OCI-LY7 (cell line): ENCODE measurements around the gene KHDRBS2. TPM values are rescaled to one million over a fixed set of nuclear protein-coding genes. Genes with fewer than 3 reads are reported as not detected.

ENCODE experiments used
- BruUV-seq: library from RNA; stranded (reverse); fragments of 400-500 nt; replicated peaks from 2 replicates; lab custom pipeline; 2021; lab: Mats Ljungman, UMichigan
- CTCF ChIA-PET: fragments of 300-600 bp; sonication (Branson Sonifier 250); formaldehyde crosslinking; loops from one replicate; lab custom pipeline; 2022; ENCODE audit warnings: antibody characterized with exemption; ENCODE audit not compliant: unreplicated experiment; lab: Charles Lee
- POLR2A ChIA-PET: fragments of 300-600 bp; sonication (Branson Sonifier 250); formaldehyde crosslinking; loops from one replicate; lab custom pipeline; 2022; ENCODE audit warnings: antibody characterized with exemption; lab: Charles Lee
- DNase-seq: peaks from one replicate; pipeline ENCODE4 v3.0.0-alpha.2; 2015; ENCODE audit warnings: low spot score
- H2AFZ ChIP-seq: fragments of 200-600 bp; sonication (generic), shearing (Covaris generic); 2 replicates; pipeline ENCODE4 v1.6.1; 2014; ENCODE audit warnings: mild to moderate bottlenecking, antibody characterized with exemption, low read length, moderate library complexity
- H3K27ac ChIP-seq: fragments of 200-600 bp; sonication (generic); 2 replicates; pipeline ENCODE4 v1.5.1; 2014; ENCODE audit warnings: mixed run types, low read depth, mild to moderate bottlenecking, moderate library complexity, low read length, inconsistent platforms; ENCODE audit not compliant: poor library complexity, severe bottlenecking
- H3K36me3 ChIP-seq: fragments of 200-600 bp; sonication (generic); 2 replicates; pipeline ENCODE4 v1.6.1; 2014; ENCODE audit warnings: mild to moderate bottlenecking, antibody characterized with exemption, low read length, moderate library complexity, mixed read lengths; ENCODE audit not compliant: insufficient read depth
- H3K4me1 ChIP-seq: fragments of 200-600 bp; sonication (generic); 2 replicates; pipeline ENCODE4 v1.5.1; 2014; ENCODE audit warnings: mild to moderate bottlenecking, low read length; ENCODE audit not compliant: insufficient read depth, poor library complexity, severe bottlenecking
- H3K4me2 ChIP-seq: fragments of 200-600 bp; sonication (generic); 2 replicates; pipeline ENCODE4 v1.6.1; 2014; ENCODE audit warnings: mild to moderate bottlenecking, low read length
- H3K4me3 ChIP-seq: fragments of 200-600 bp; sonication (generic); 2 replicates; pipeline ENCODE4 v1.5.1; 2014; ENCODE audit warnings: mild to moderate bottlenecking, low read depth, low read length; ENCODE audit not compliant: poor library complexity, severe bottlenecking
- H3K79me2 ChIP-seq: fragments of 200-600 bp; sonication (generic); 2 replicates; pipeline ENCODE4 v1.6.1; 2016; ENCODE audit warnings: low read depth, mild to moderate bottlenecking, low read length, moderate library complexity, mixed read lengths; ENCODE audit not compliant: insufficient read depth
- H3K9me2 ChIP-seq: fragments of 200-600 bp; sonication (generic); 2 replicates; pipeline ENCODE4 v1.6.1; 2016; ENCODE audit warnings: mild to moderate bottlenecking, low read length, mixed read lengths; ENCODE audit not compliant: insufficient read depth
- H3K9me3 ChIP-seq: fragments of 200-600 bp; sonication (generic); 2 replicates; pipeline ENCODE4 v1.6.1; 2014; ENCODE audit warnings: mild to moderate bottlenecking, mixed run types, low read length, mixed read lengths
- H4K20me1 ChIP-seq: fragments of 200-600 bp; sonication (generic); 2 replicates; pipeline ENCODE4 v1.6.1; 2014; ENCODE audit warnings: mild to moderate bottlenecking, antibody characterized with exemption, low read length, moderate library complexity, mixed read lengths; ENCODE audit not compliant: insufficient read depth
- EZH2phosphoT487 ChIP-seq: fragments of 200-600 bp; sonication (generic); IDR thresholded peaks from 2 replicates; pipeline ENCODE4 v1.6.1; 2018; ENCODE audit warnings: low read depth, borderline replicate concordance, mild to moderate bottlenecking, mixed run types, antibody characterized with exemption, low read length, moderate library complexity, mixed read lengths
- intact Hi-C: fragments of 100-400 bp; cut with micrococcal nuclease; formaldehyde crosslinking; loops from one replicate; pipeline ENCODE4 v1.10.0; 2022; ENCODE audit not compliant: unreplicated experiment
- total RNA-seq, 2 experiments: library from RNA; depleted of rRNA in 1 of 2; stranded (reverse); fragments of >200 nt in 1 of 2; shearing (Covaris generic) in 1 of 2; gene quantifications; 2 replicates each; pipeline ENCODE4 v1.2.3, GENCODE V29; 2014 to 2022
- TF ChIP-seq, protein P1 (sequence below): fragments of 200-600 bp; sonication (generic); conservative IDR thresholded peaks from 2 replicates; pipeline ENCODE4 v1.5.1; 2014; ENCODE audit warnings: mild to moderate bottlenecking, antibody characterized with exemption, low read length, moderate library complexity, mixed read lengths

Gene KHDRBS2
- total RNA-seq, 2 experiments from 2014 or later, result 1.7 to 7.6 TPM

DNA sequence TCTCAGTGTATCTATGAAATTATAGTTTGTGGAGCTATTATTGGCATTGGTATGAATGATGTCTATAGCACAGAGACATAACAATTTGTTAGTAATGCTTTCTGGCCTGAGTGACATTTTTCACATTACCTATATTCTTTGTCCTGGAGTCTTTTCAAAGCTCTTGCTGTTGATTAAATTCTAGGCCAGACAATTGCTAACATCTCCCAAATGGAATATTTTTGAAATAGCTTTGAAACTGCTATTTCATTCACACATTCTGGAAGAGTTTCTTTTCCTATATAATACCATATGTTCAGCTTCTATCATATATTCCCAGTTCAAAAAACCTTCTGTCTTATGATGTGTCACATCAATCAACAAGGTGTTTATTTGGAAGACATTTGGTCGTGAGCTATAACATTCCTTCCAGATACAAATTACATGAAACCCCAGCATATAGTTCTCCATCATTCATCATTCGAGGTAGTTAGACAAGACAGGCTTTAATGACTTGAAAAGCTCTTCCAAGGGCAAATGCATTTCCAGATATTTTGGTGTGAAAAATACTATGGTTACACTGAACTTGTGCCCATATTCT is 452.8 kb downstream of the KHDRBS2 start:
- no peaks in the 10 kb centered on the region for H3K4me1 ChIP-seq
- BruUV-seq, result no TSS peak
- no peak overlapping the region for H3K27ac ChIP-seq
- no peak overlapping the region for H2AFZ ChIP-seq
- TF ChIP-seq EZH2phosphoT487, result no peak
- TF ChIP-seq, protein P1, sequence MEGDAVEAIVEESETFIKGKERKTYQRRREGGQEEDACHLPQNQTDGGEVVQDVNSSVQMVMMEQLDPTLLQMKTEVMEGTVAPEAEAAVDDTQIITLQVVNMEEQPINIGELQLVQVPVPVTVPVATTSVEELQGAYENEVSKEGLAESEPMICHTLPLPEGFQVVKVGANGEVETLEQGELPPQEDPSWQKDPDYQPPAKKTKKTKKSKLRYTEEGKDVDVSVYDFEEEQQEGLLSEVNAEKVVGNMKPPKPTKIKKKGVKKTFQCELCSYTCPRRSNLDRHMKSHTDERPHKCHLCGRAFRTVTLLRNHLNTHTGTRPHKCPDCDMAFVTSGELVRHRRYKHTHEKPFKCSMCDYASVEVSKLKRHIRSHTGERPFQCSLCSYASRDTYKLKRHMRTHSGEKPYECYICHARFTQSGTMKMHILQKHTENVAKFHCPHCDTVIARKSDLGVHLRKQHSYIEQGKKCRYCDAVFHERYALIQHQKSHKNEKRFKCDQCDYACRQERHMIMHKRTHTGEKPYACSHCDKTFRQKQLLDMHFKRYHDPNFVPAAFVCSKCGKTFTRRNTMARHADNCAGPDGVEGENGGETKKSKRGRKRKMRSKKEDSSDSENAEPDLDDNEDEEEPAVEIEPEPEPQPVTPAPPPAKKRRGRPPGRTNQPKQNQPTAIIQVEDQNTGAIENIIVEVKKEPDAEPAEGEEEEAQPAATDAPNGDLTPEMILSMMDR, result no peak
- H3K4me3 ChIP-seq, result no peak overlapping the region
- CTCF ChIA-PET, result no interaction called here
- DNase-seq, result no peak
- H3K79me2 ChIP-seq, result no peaks in the 10 kb centered on the region
- H4K20me1 ChIP-seq, result no peaks in the 10 kb centered on the region
- POLR2A ChIA-PET, result no interaction called here
- H3K4me2 ChIP-seq, result no peak overlapping the region
- intact Hi-C loops, result no loop called here
- no peaks in the 10 kb centered on the region for H3K9me2 ChIP-seq
- no peaks in the 10 kb centered on the region for H3K36me3 ChIP-seq
- no peaks in the 10 kb centered on the region for H3K9me3 ChIP-seq

- intact Hi-C loops, result no loop called here
- Histone ChIP-seq H3K36me3 (no peaks in the 10 kb centered on the region), H3K27ac (no peak overlapping the region), H3K4me3 (no peak overlapping the region), H3K4me1 (no peaks in the 10 kb centered on the region), H3K9me2 (no peaks in the 10 kb centered on the region), H3K79me2 (no peaks in the 10 kb centered on the region), H2AFZ (no peak overlapping the region), H4K20me1 (no peaks in the 10 kb centered on the region), H3K9me3 (no peaks in the 10 kb centered on the region), H3K4me2 (no peak overlapping the region)
- DNase-seq, result no peak
- POLR2A ChIA-PET, result no interaction called here
- no peak for TF ChIP-seq EZH2phosphoT487
- TF ChIP-seq, protein P1, result no peak
- no TSS peak for BruUV-seq
- CTCF ChIA-PET, result no interaction called here
These were observed 468.3 kb downstream of the KHDRBS2 start for GRCh38 chr6:61817716-61818115.

- H2AFZ ChIP-seq, result no peak overlapping the region
- no peak for DNase-seq
- ChIA-PET CTCF (no interaction called here), POLR2A (interaction anchor here (0.9 kb wide), 1 partner anchor 740 kb away, joined by 3 read pairs; no protein-coding TSS in a partner anchor)
- no peak overlapping the region for H3K4me2 ChIP-seq
- no TSS peak for BruUV-seq
- no peaks in the 10 kb centered on the region for H3K9me2 ChIP-seq
- H3K36me3 ChIP-seq, result no peaks in the 10 kb centered on the region
- TF ChIP-seq, protein P1, result no peak
- TF ChIP-seq EZH2phosphoT487, result no peak
- no peaks in the 10 kb centered on the region for H3K9me3 ChIP-seq
- no peak overlapping the region for H3K27ac ChIP-seq
- H3K4me1 ChIP-seq, result no peaks in the 10 kb centered on the region
- no peaks in the 10 kb centered on the region for H3K79me2 ChIP-seq
- H4K20me1 ChIP-seq, result no peaks in the 10 kb centered on the region
- intact Hi-C loops, result no loop called here
- H3K4me3 ChIP-seq, result no peak overlapping the region
These were observed 476.0 kb downstream of the KHDRBS2 start for GRCh38 chr6:61810047-61810446.
